Spleen (tissue), 7 donors: ENCODE data around the gene UNC119B.

Source experiments
- CTCF ChIP-seq, 11 experiments: fragments of 200-600 bp in 7 of 11; fragments of 450-650 bp in 4 of 11; sonication (generic) in 4 of 11; IDR thresholded peaks in 8 of 11; conservative IDR thresholded peaks in 3 of 11; 1 replicate in 7 of 11; 2 replicates in 4 of 11; pipeline versions ENCODE4 v1.4.0 to v1.8.0; 2016 to 2021; ENCODE audit warnings: antibody characterized with exemption in 11 of 11, inconsistent platforms in 4 of 11, mild to moderate bottlenecking in 1 of 11
- POLR2A ChIP-seq, 3 donors: fragments of 450-650 bp; IDR thresholded peaks; one replicate each; pipeline ENCODE4 v1.5.1; 2017; ENCODE audit warnings: antibody characterized with exemption in 3 of 3, mild to moderate bottlenecking in 1 of 3
- donor health status: DM: no; HTN: no; CAD: no; lungs with moderate emphysema.
- donor health status: DM: no; HTN: no; CAD: no.
- donor health status: DM: no; HTN: no; CAD: no.

- no peak for TF ChIP-seq CTCF (IDR thresholded peaks at IDR 0.05 in 8 of 11, conservative IDR thresholded peaks at IDR 0.05 in 3 of 11)
- TF ChIP-seq POLR2A (IDR thresholded peaks at IDR 0.05), result no peak
Observed at GRCh38 chr12:120764816-120765215, 54.6 kb downstream of the UNC119B start.
